Endothelial cell of umbilical vein (primary cell): Measurements from ENCODE around the gene LHX4. TPM values are rescaled to one million over a fixed set of nuclear protein-coding genes. Genes with fewer than 3 reads are reported as not detected.

Experiments
- BruUV-seq: library from RNA; stranded (reverse); fragments of 400-500 nt; replicated peaks from 2 replicates; lab custom pipeline; 2021; lab: Mats Ljungman, UMichigan
- CTCF ChIA-PET: fragments of 300-600, 350-600 bp; sonication (Branson Sonifier 250); formaldehyde crosslinking; loops from one replicate; lab custom pipeline; 2021; ENCODE audit warnings: antibody characterized with exemption, inconsistent platforms; lab: Charles Lee
- POLR2A ChIA-PET: fragments of 300-600, 350-600 bp; sonication (Branson Sonifier 250); formaldehyde crosslinking; loops from one replicate; lab custom pipeline; 2021; ENCODE audit warnings: antibody characterized with exemption, inconsistent platforms; lab: Charles Lee
- DNase-seq: peaks from one replicate; pipeline ENCODE4 v3.0.0-alpha.2; 2011; ENCODE audit warnings: low read depth, low spot score
- FAIRE-seq: peaks from 2 replicates; lab custom pipeline; 2011; peaks lifted over from hg19 to GRCh38; lab: Jason Lieb, UNC
- H2AFZ ChIP-seq: 2 replicates; pipeline ENCODE4 v1.6.0; 2012; ENCODE audit warnings: low read depth, low read length, control low read depth, inconsistent platforms
- H3K27ac ChIP-seq: 2 replicates; pipeline ENCODE4 v1.5.1; 2011; ENCODE audit warnings: low read depth, mild to moderate bottlenecking, control low read depth, low read length, moderate library complexity; ENCODE audit not compliant: insufficient read depth
- H3K27me3 ChIP-seq, 2 experiments: 2 replicates each; pipeline versions ENCODE4 v1.6.0 to v1.6.1; 2011; ENCODE audit warnings: low read length in 2 of 2, mixed read lengths in 1 of 2; ENCODE audit not compliant: control insufficient read depth in 2 of 2, insufficient read depth in 2 of 2
- H3K36me3 ChIP-seq, 2 experiments: 2 replicates in 1 of 2; 3 replicates in 1 of 2; pipeline ENCODE4 v1.5.1; 2011; ENCODE audit warnings: low read length in 2 of 2, mild to moderate bottlenecking in 1 of 2, moderate library complexity in 1 of 2; ENCODE audit not compliant: control insufficient read depth in 2 of 2, insufficient read depth in 2 of 2; ENCODE audit errors: extremely low read depth in 1 of 2
- H3K4me1 ChIP-seq: 3 replicates; pipeline ENCODE4 v1.5.1; 2011; ENCODE audit warnings: mild to moderate bottlenecking, low read length; ENCODE audit not compliant: control insufficient read depth, insufficient read depth; ENCODE audit errors: extremely low read depth
- H3K4me2 ChIP-seq: 2 replicates; pipeline ENCODE4 v1.6.1; 2011; ENCODE audit warnings: low read length, control low read depth, mixed read lengths; ENCODE audit not compliant: insufficient read depth
- H3K4me3 ChIP-seq, 3 experiments: fragments of 200-600 bp in 1 of 3; sonication (generic), shearing (Covaris generic) in 1 of 3; replicated peaks in 1 of 3; 2 replicates each; pipeline ENCODE4 v1.5.1; 2011 to 2016; ENCODE audit warnings: control low read depth in 3 of 3, low read length in 3 of 3, mild to moderate bottlenecking in 2 of 3, inconsistent platforms in 1 of 3, low read depth in 1 of 3, moderate library complexity in 1 of 3; ENCODE audit not compliant: insufficient read depth in 1 of 3
- H3K79me2 ChIP-seq: 2 replicates; pipeline ENCODE4 v1.6.0; 2012; ENCODE audit warnings: low read length, inconsistent platforms; ENCODE audit not compliant: control insufficient read depth, insufficient read depth
- H3K9ac ChIP-seq: replicated peaks from 2 replicates; pipeline ENCODE3; 2011; ENCODE audit warnings: low read length, control low read depth; ENCODE audit not compliant: insufficient read depth; ENCODE audit errors: extremely low read depth
- H3K9me1 ChIP-seq: replicated peaks from 3 replicates; pipeline ENCODE4 v1.6.0; 2011; ENCODE audit warnings: mild to moderate bottlenecking, low read length; ENCODE audit not compliant: control insufficient read depth, insufficient read depth; ENCODE audit errors: extremely low read depth
- H3K9me3 ChIP-seq: replicated peaks from 2 replicates; pipeline ENCODE4 v1.5.1; 2012; ENCODE audit warnings: low read length, inconsistent platforms; ENCODE audit not compliant: control insufficient read depth, insufficient read depth
- H4K20me1 ChIP-seq: replicated peaks from 2 replicates; pipeline ENCODE3; 2011; ENCODE audit warnings: mild to moderate bottlenecking, low read length; ENCODE audit not compliant: control insufficient read depth, insufficient read depth; ENCODE audit errors: extremely low read depth
- EZH2 ChIP-seq: IDR thresholded peaks from 2 replicates; pipeline ENCODE4 v1.6.1; 2012; ENCODE audit warnings: borderline replicate concordance, low read depth, mild to moderate bottlenecking, moderate library complexity, low read length, inconsistent platforms; ENCODE audit not compliant: severe bottlenecking
- FOS ChIP-seq: IDR thresholded peaks from 2 replicates; pipeline ENCODE4 v1.6.1; 2011; ENCODE audit warnings: mild to moderate bottlenecking, low read length, moderate library complexity, borderline replicate concordance; ENCODE audit not compliant: insufficient read depth
- GATA2 ChIP-seq: IDR thresholded peaks from 2 replicates; pipeline ENCODE4 v1.7.0; 2011; ENCODE audit warnings: low read depth, mild to moderate bottlenecking, moderate library complexity, mixed read lengths, low read length; ENCODE audit not compliant: insufficient read length, insufficient read depth
- POLR2A ChIP-seq: IDR thresholded peaks from 2 replicates; pipeline ENCODE4 v1.6.1; 2012; ENCODE audit warnings: low read depth, mild to moderate bottlenecking, control low read depth, low read length
- POLR2AphosphoS5 ChIP-seq: IDR thresholded peaks from 2 replicates; pipeline ENCODE4 v1.6.1; 2012; ENCODE audit warnings: low read depth, mild to moderate bottlenecking, control low read depth, low read length, moderate library complexity; ENCODE audit not compliant: insufficient read depth
- dilution Hi-C: fragments of 300-500 bp; cut with MboI; formaldehyde crosslinking; loops from one replicate; pipeline ENCODE4 v1.15.0; 2019; ENCODE audit warnings: low sequenced_read_pairs; ENCODE audit not compliant: extremely low pct_ligation_motif_present
- intact Hi-C: fragments of 100-400 bp; cut with micrococcal nuclease; formaldehyde crosslinking; loops from one replicate; pipeline ENCODE4 v1.10.0; 2022
- polyA plus RNA-seq, 4 experiments: library from polyadenylated mRNA; depleted of rRNA in 3 of 4; stranded (reverse) in 3 of 4; unstranded in 1 of 4; fragments of >200 nt; gene quantifications; 2 replicates each; pipeline versions ENCODE4 v1.2.1 to v1.2.3, GENCODE V29; 2011 to 2012; ENCODE audit warnings: missing spikeins in 1 of 4
- total RNA-seq: library from RNA; stranded (reverse); gene quantifications from 2 replicates; pipeline ENCODE4 v1.2.3, GENCODE V29; 2021
- TF ChIP-seq, protein P1 (sequence below): IDR thresholded peaks from 2 replicates; pipeline ENCODE4 v1.6.1; 2011; ENCODE audit not compliant: insufficient read depth, insufficient read length

LHX4 gene
- total and polyA plus RNA-seq, 2 donors (not counting 3 experiments of a cell fraction or from before 2014, with no cell fraction given) = not detected

DNA sequence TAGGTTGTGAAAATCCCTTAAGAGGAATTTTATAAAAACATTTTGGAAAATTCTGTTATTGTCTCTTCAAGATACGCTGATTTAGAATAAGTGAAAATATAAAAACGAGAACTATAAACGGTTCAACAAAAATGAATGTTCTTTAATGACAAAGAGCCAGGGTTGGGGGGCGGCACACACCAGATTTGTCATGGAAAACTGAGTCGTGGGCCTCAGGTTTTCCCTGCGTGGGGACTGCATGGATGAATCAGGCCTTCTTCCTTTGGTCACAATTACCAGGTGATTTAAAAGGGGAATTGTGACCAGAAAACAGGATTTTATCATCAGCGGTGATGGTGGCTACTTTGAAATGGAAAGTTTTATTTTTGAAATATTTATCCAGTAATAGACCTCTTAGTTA lies 8.6 kb downstream of the LHX4 start:
- Histone ChIP-seq H3K9me3 (no peaks in the 10 kb centered on the region), H3K4me1 (peaks cover 4% of the 10 kb centered on the region), H3K27me3 (peaks cover 77 to 84% of the 10 kb centered on the region in 2 experiments), H3K27ac (no peak overlapping the region), H4K20me1 (no peaks in the 10 kb centered on the region), H3K4me3 (no peak overlapping the region), H3K79me2 (no peaks in the 10 kb centered on the region), H3K4me2 (no peak overlapping the region), H3K9me1 (no peaks in the 10 kb centered on the region), H3K9ac (no peak overlapping the region), H2AFZ (no peak overlapping the region), H3K36me3 (no peaks in the 10 kb centered on the region)
- DNase-seq = no peak
- intact Hi-C loops = no loop called here
- TF ChIP-seq POLR2AphosphoS5 = no peak
- peak; percentile 27 for TF ChIP-seq EZH2
- TF ChIP-seq, protein P1, sequence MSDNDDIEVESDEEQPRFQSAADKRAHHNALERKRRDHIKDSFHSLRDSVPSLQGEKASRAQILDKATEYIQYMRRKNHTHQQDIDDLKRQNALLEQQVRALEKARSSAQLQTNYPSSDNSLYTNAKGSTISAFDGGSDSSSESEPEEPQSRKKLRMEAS = no peak
- TF ChIP-seq FOS = no peak
- TF ChIP-seq POLR2A = no peak
- no TSS peak for BruUV-seq
- dilution Hi-C loops = no loop called here
- ChIA-PET POLR2A (no interaction called here), CTCF (interaction anchor here (3.1 kb wide), 1 partner anchor 14 kb away, joined by 9 read pairs; no protein-coding TSS in a partner anchor)
- FAIRE-seq = peak; percentile 21

DNA sequence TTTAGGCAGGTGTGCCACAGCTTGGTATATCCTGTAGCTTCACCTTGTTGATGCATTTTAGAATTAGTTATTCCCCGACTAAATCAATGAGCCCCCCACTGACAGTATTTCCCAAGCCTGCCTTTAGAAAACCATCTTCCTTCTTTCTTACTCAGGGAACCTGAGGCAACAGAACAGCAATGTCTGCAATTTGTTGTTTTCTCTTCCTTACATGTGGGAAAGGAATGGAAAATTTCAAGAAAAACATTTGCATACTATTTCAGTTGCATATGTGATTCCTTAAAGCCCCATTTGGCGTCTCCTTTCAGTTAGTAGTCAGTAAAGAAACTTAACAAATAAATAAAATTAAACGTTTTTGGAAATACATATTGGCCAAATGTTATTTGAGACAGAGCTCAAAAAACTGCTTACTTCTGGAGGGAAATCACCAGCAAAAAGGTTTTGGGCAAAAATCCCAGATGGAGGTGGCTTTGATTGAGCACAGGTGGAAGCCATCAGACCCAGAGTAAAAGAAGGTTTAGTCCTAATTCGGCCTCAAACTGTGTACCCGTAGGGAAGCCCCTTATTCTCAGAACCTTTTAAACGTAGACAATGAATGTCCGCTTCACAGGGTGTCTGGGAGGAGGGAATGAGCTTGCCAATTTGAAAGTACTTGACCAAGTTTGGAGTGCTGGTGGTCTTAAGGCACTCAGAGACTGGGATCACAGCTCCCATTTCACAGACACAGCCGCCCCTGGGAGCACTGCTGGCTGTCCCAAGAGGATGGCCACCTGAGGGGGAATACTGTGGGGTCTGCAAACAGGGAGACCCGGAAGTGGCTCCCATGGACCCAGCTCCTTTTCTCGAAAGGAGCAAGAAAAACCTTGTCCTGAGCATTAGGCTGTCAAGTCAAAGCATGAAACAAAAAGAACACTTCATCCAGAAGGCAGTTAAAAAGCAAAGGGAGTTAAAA lies 9.4 kb downstream of the LHX4 start:
- FAIRE-seq (no peak), DNase-seq (no peak)
- Histone ChIP-seq H3K27ac (no peak overlapping the region), H3K27me3 (peaks cover 72 to 78% of the 10 kb centered on the region in 2 experiments), H3K9me3 (no peaks in the 10 kb centered on the region), H3K4me3 (no peak overlapping the region), H2AFZ (no peak overlapping the region), H3K4me2 (no peak overlapping the region), H3K36me3 (no peaks in the 10 kb centered on the region), H3K9me1 (no peaks in the 10 kb centered on the region), H4K20me1 (no peaks in the 10 kb centered on the region), H3K9ac (no peak overlapping the region), H3K79me2 (no peaks in the 10 kb centered on the region), H3K4me1 (peaks cover 4% of the 10 kb centered on the region)
- intact Hi-C loops = no loop called here
- CTCF ChIA-PET = interaction anchor here (0.8 to 3.1 kb wide), 3 partner anchors 10 to 239 kb away, joined by 3 to 9 read pairs (median 4); no protein-coding TSS in a partner anchor
- dilution Hi-C loops = no loop called here
- peak; percentile 25 for TF ChIP-seq EZH2
- no peak for TF ChIP-seq GATA2
- no TSS peak for BruUV-seq
- POLR2A ChIA-PET = interaction anchor here (0.8 kb wide), 1 partner anchor 307 kb away, joined by 3 read pairs; no protein-coding TSS in a partner anchor
